Measurements from ENCODE around the gene PPFIBP2.

PPFIBP2 gene

DNA sequence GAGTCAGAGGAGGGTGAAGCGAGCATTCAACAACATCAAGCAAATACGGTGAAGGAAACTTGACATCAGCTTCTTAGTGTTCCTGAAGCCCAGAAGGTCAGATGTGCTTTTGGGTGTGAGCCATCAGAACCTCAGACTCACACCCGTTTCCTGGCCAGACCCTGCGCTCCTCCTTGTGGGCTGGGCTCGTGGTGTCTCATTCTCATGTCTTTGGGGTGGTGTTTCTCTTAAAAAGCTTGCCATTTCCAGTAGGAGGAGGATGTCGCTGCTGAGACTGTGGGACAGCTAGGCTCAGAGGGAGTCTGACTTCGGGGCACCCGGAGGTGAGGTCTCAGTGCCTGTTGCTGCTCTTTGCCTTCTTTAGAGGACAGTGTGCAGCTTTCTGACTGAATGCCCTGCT lies 24.2 kb downstream of the PPFIBP2 start:
- Histone ChIP-seq H3K4me3 (ENCODE audit: low read depth, low read length) (no peak overlapping the region), H2AFZ (ENCODE audit: low read length, unreplicated experiment) (no peak overlapping the region), H3K27me3 (ENCODE audit: insufficient read depth, low read length) (peaks cover 27% of the 10 kb centered on the region; the same call in 1 of the 2 replicates), H3K4me1 (ENCODE audit: control insufficient read depth, insufficient read depth, low read length, unreplicated experiment) (no peaks in the 10 kb centered on the region), H3K27ac (ENCODE audit: low read depth, low read length) (no peak overlapping the region), H3K79me2 (ENCODE audit: control insufficient read depth, insufficient read depth, low read length, unreplicated experiment) (no peaks in the 10 kb centered on the region), H3K36me3 (ENCODE audit: insufficient read depth, low read length) (no peaks in the 10 kb centered on the region)

DNA sequence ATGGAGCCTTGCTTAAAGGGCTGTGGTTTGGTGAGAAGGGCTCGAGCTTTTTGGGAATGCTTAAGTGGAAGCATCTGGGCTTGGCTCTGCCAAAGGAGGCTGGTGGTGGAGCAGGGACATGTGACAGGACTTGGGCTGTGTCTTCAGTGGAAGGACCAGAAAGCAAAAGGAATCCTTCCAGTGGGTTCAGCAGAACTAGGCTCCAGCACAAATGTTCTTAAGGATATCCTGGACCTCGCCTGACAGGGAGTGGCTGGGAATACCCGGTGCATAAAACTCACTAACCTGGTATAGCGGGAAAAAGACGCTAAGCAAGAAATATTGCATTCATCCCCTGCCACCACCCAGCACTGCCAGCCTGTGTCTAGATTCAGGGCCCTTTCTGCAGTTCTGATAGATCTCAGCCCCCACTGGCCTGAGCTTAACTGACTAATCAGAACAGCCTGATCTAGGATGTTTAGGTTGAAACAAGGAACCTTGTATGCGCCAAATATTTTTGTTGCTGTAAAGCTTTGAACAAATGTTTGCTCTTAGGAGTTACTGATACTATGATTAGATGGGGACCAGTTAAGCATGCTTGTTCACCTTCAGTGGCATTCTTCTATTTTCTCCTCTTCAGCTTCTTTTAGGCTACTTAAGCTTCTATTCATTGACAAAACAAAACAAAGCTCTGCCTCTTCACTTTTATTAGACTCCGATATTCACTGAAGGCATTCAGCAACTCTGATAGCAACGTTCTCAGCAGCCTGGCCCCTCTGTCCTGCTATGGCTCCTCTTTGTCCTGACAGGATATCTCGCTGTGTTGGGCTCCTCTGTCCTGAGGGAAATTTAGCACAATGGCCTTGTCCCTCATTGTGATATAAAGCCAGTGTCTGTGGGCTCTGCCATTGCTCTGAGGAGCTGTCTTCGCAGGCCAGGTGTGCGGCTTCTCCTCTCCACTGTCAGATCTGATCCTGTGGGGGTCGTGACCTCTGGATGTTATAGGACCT lies 25.0 kb downstream of the PPFIBP2 start:
- Histone ChIP-seq H3K79me2 (ENCODE audit: control insufficient read depth, insufficient read depth, low read length, unreplicated experiment) (no peaks in the 10 kb centered on the region), H3K4me1 (ENCODE audit: control insufficient read depth, insufficient read depth, low read length, unreplicated experiment) (no peaks in the 10 kb centered on the region), H3K27me3 (ENCODE audit: insufficient read depth, low read length) (peaks cover 27% of the 10 kb centered on the region; the same call in 1 of the 2 replicates), H3K4me3 (ENCODE audit: low read depth, low read length) (no peak overlapping the region), H3K27ac (ENCODE audit: low read depth, low read length) (no peak overlapping the region), H3K36me3 (ENCODE audit: insufficient read depth, low read length) (no peaks in the 10 kb centered on the region), H2AFZ (ENCODE audit: low read length, unreplicated experiment) (no peak overlapping the region)

DNA sequence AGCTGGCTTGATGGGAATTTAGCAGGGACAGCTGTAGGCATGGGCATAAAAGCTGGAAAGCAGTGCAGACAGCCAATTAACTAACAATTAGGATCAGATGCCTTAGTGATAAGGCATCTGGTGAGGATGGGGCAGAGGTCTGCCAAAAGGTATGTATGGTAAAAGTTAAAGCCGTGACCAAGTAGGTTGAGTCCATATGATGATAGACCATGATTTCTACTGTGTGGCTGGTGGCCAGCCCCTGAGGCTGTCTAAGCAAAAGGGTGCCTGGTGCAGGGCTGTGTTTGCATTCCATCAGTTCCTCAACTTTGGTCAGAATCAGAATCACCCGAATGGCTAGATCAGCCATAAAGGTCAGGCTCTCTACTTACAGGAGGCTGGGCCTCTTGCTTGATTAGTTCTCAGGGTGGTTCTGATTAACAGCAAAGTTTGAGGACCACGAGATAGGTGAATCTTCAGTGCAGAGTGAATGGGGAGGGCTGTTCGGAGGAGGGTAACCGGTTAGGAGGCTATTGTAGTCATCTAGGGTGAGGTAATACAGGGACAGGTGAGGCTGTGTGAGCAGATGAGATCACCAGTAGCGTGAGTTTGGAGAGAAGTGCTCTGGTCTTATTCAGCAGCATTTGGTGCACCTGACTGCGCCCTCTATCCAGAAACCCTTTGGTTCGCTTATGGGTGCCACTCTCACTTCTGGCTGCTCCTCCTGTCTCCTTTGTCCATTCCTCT lies 27.2 kb downstream of the PPFIBP2 start:
- no peak overlapping the region for H2AFZ ChIP-seq (ENCODE audit: low read length, unreplicated experiment)
- H3K27me3 ChIP-seq (ENCODE audit: insufficient read depth, low read length) = peaks cover 27% of the 10 kb centered on the region; the same call in 1 of the 2 replicates
- H3K4me1 ChIP-seq (ENCODE audit: control insufficient read depth, insufficient read depth, low read length, unreplicated experiment) = no peaks in the 10 kb centered on the region
- no peaks in the 10 kb centered on the region for H3K79me2 ChIP-seq (ENCODE audit: control insufficient read depth, insufficient read depth, low read length, unreplicated experiment)
- H3K27ac ChIP-seq (ENCODE audit: low read depth, low read length) = no peak overlapping the region
- no peaks in the 10 kb centered on the region for H3K36me3 ChIP-seq (ENCODE audit: insufficient read depth, low read length)
- H3K4me3 ChIP-seq (ENCODE audit: low read depth, low read length) = no peak overlapping the region

DNA sequence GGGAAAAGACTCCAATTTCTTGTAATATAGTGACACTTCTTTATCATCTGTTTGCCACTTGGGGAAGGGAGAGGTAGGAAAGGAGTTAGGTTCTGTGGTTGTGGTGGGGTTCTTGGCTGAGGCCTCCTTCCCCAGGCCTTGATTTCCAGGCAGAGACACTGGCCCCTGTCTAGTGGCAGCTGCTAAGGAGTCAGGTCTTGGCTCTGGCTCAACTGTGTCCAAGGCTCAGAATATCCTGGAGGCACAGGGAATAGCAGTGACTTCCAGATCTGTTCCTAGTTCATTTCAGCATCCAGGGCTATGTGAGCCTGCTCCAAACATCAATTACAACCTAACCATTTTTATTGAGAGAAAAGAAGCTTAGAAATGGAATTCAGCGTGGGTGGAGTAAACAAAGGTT lies 29.5 kb downstream of the PPFIBP2 start:
- no peak overlapping the region for H3K4me3 ChIP-seq (ENCODE audit: low read depth, low read length)
- peaks cover 15% of the 10 kb centered on the region; the same call in 1 of the 2 replicates for H3K27me3 ChIP-seq (ENCODE audit: insufficient read depth, low read length)
- H3K36me3 ChIP-seq (ENCODE audit: insufficient read depth, low read length) = no peaks in the 10 kb centered on the region
- no peak overlapping the region for H2AFZ ChIP-seq (ENCODE audit: low read length, unreplicated experiment)
- no peaks in the 10 kb centered on the region for H3K4me1 ChIP-seq (ENCODE audit: control insufficient read depth, insufficient read depth, low read length, unreplicated experiment)
- no peak overlapping the region for H3K27ac ChIP-seq (ENCODE audit: low read depth, low read length)
- no peaks in the 10 kb centered on the region for H3K79me2 ChIP-seq (ENCODE audit: control insufficient read depth, insufficient read depth, low read length, unreplicated experiment)

DNA sequence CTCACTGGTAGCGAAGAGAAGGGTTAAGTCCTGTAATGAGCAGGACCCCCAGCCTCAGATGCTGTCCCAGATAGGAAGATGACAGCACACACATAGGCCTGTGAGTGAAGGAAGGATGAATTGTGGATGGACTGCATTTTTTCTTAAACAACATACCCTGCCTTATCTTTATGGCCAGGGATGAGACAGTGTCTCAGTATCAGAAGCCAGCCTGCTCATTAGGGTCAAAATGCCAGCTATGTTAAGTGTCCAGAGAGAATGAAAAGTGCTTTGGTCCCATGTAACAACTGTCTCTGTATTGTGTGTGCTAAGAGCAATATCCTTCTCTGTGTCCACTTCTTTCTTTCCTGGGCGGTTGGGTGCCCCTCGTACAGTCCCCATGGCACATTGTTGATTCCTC lies 30.2 kb downstream of the PPFIBP2 start:
- Histone ChIP-seq H3K79me2 (ENCODE audit: control insufficient read depth, insufficient read depth, low read length, unreplicated experiment) (no peaks in the 10 kb centered on the region), H3K27me3 (ENCODE audit: insufficient read depth, low read length) (peaks cover 11% of the 10 kb centered on the region; the same call in 1 of the 2 replicates), H3K36me3 (ENCODE audit: insufficient read depth, low read length) (no peaks in the 10 kb centered on the region), H3K27ac (ENCODE audit: low read depth, low read length) (no peak overlapping the region), H3K4me1 (ENCODE audit: control insufficient read depth, insufficient read depth, low read length, unreplicated experiment) (no peaks in the 10 kb centered on the region), H3K4me3 (ENCODE audit: low read depth, low read length) (no peak overlapping the region), H2AFZ (ENCODE audit: low read length, unreplicated experiment) (no peak overlapping the region)

DNA sequence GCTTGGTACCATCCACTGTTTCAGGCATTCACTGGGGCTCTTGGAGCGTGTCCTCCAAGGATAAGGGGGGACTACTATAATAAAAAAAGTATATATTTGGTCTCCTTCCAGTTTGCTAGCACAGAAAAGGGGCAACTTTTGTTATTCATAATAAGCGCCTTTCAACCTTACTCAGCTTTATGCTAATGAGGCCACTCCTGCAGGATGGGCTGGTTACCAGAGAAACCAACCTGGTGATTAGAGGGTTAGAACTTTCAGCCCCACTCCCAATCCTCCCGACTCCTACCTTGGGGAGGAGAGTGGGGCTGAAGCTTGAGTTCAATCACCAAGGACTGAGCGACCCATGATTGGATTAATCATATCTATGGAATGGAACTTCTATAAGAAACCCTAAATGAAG lies 31.8 kb downstream of the PPFIBP2 start:
- Histone ChIP-seq H3K4me3 (ENCODE audit: low read depth, low read length) (no peak overlapping the region), H3K27ac (ENCODE audit: low read depth, low read length) (no peak overlapping the region)

DNA sequence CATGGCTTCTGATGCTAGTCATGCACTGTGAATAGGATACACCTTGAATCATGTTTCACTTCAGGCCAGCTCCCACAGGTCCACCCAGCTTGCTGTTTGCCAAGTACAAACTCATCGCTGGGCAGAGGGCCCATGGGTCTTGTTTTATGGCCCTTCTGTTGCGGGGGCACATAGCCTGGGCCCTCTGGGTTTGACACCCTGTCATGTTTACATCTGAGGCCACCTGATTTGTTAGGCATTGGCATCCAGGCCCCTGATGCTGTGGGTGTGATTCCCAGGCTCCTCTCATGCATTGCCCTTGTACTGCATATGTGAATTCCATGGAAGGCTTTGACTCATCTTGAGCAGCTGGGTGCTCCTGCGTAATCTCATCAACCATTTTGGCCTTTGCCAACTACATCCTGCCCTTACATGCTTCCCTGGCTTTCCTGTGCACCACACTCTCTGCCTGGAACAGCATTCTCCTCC lies 32.6 kb downstream of the PPFIBP2 start:
- H3K4me1 ChIP-seq (ENCODE audit: control insufficient read depth, insufficient read depth, low read length, unreplicated experiment) = peaks cover 3% of the 10 kb centered on the region
- no peaks in the 10 kb centered on the region for H3K27me3 ChIP-seq (ENCODE audit: insufficient read depth, low read length)
- H3K79me2 ChIP-seq (ENCODE audit: control insufficient read depth, insufficient read depth, low read length, unreplicated experiment) = no peaks in the 10 kb centered on the region
- H2AFZ ChIP-seq (ENCODE audit: low read length, unreplicated experiment) = no peak overlapping the region
- no peak overlapping the region for H3K27ac ChIP-seq (ENCODE audit: low read depth, low read length)
- H3K36me3 ChIP-seq (ENCODE audit: insufficient read depth, low read length) = no peaks in the 10 kb centered on the region
- H3K4me3 ChIP-seq (ENCODE audit: low read depth, low read length) = no peak overlapping the region

More for the DNA sequence above, 31.8 kb downstream of the PPFIBP2 start:
- Histone ChIP-seq H2AFZ (ENCODE audit: low read length, unreplicated experiment) (no peak overlapping the region), H3K4me1 (ENCODE audit: control insufficient read depth, insufficient read depth, low read length, unreplicated experiment) (no peaks in the 10 kb centered on the region), H3K27me3 (ENCODE audit: insufficient read depth, low read length) (no peaks in the 10 kb centered on the region), H3K36me3 (ENCODE audit: insufficient read depth, low read length) (no peaks in the 10 kb centered on the region), H3K79me2 (ENCODE audit: control insufficient read depth, insufficient read depth, low read length, unreplicated experiment) (no peaks in the 10 kb centered on the region)

DNA sequence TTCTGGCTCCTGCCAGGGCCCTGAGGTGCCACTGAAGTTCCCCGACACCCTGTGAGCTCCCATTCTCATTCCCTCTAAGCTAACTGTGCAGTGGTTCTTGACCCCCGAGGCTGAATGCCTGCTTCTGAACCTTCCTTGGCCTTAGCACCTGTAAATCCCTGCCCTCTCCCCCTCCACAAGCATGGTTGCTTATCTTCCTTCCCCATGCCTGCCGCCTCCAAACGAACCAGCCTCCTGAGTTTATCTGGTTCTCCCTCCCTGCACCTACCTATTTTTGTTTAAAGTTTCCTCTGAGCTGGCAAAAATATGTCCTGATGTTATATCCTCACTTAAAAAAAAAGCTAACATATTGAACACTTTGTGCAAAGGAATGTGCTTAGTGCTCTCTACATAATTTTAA lies 33.9 kb downstream of the PPFIBP2 start:
- Histone ChIP-seq H3K4me1 (ENCODE audit: control insufficient read depth, insufficient read depth, low read length, unreplicated experiment) (peaks cover 10% of the 10 kb centered on the region), H3K36me3 (ENCODE audit: insufficient read depth, low read length) (no peaks in the 10 kb centered on the region), H3K27me3 (ENCODE audit: insufficient read depth, low read length) (no peaks in the 10 kb centered on the region), H3K4me3 (ENCODE audit: low read depth, low read length) (no peak overlapping the region), H3K27ac (ENCODE audit: low read depth, low read length) (no peak overlapping the region), H2AFZ (ENCODE audit: low read length, unreplicated experiment) (no peak overlapping the region), H3K79me2 (ENCODE audit: control insufficient read depth, insufficient read depth, low read length, unreplicated experiment) (no peaks in the 10 kb centered on the region)

DNA sequence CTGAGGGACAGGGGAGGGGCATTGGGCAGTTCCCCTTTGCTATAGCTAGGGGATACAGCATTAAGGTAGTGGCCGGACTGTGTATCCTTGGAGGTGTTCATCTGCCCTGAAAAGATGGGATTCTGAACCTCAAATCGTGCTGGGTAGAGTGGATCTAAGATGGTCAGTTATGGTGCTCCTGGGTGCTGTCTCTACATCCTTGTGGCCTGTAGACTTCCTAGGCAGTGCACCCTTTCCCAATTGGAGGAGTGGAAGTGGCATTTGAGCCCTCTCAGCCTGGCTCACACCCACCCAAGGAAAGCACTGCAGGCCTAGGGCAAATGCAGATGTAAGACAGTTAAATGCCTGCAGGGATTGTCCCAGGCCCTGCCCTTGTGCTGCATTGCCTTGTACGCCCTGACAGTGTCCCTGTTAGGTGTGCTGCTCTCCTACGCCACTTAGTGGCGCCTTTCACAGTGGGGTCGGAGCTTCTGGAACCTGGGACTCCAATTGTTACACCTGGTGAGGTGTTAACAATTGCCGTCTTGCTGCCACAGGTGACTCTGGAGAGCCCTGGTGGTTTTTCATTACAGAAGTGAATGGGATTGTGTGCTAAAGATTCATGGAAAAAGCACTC lies 35.0 kb downstream of the PPFIBP2 start:
- no peak overlapping the region for H3K4me3 ChIP-seq (ENCODE audit: low read depth, low read length)
- H3K79me2 ChIP-seq (ENCODE audit: control insufficient read depth, insufficient read depth, low read length, unreplicated experiment) = no peaks in the 10 kb centered on the region
- no peak overlapping the region for H3K27ac ChIP-seq (ENCODE audit: low read depth, low read length)
- H2AFZ ChIP-seq (ENCODE audit: low read length, unreplicated experiment) = no peak overlapping the region
- no peaks in the 10 kb centered on the region for H3K36me3 ChIP-seq (ENCODE audit: insufficient read depth, low read length)
- H3K27me3 ChIP-seq (ENCODE audit: insufficient read depth, low read length) = no peaks in the 10 kb centered on the region
- peaks cover 10% of the 10 kb centered on the region for H3K4me1 ChIP-seq (ENCODE audit: control insufficient read depth, insufficient read depth, low read length, unreplicated experiment)

DNA sequence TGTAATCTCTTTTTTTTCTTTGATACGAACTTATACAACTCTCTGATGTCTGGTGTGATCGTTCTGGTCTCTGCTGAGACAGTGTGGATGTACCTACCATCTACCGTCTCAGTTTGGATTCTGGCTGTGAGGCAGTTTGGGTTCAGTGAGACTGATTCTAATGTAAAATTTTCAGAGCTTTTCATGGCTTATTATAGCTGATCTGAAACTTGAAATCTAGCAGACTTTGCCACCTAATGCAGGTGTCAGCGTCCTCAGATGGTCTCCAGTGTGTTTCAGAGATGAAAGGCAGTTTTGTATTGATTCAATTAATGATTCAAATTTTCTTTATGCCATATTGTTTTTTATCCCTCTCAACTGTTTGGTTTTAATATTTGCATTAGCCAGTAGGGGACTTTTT lies 35.9 kb downstream of the PPFIBP2 start:
- Histone ChIP-seq H3K4me1 (ENCODE audit: control insufficient read depth, insufficient read depth, low read length, unreplicated experiment) (peaks cover 10% of the 10 kb centered on the region), H3K79me2 (ENCODE audit: control insufficient read depth, insufficient read depth, low read length, unreplicated experiment) (no peaks in the 10 kb centered on the region), H3K27me3 (ENCODE audit: insufficient read depth, low read length) (no peaks in the 10 kb centered on the region), H2AFZ (ENCODE audit: low read length, unreplicated experiment) (no peak overlapping the region), H3K27ac (ENCODE audit: low read depth, low read length) (no peak overlapping the region), H3K4me3 (ENCODE audit: low read depth, low read length) (no peak overlapping the region), H3K36me3 (ENCODE audit: insufficient read depth, low read length) (no peaks in the 10 kb centered on the region)

All from ACC112 (cell line).